ENCODE results near the gene MACROH2A1.

MACROH2A1 gene

DNA sequence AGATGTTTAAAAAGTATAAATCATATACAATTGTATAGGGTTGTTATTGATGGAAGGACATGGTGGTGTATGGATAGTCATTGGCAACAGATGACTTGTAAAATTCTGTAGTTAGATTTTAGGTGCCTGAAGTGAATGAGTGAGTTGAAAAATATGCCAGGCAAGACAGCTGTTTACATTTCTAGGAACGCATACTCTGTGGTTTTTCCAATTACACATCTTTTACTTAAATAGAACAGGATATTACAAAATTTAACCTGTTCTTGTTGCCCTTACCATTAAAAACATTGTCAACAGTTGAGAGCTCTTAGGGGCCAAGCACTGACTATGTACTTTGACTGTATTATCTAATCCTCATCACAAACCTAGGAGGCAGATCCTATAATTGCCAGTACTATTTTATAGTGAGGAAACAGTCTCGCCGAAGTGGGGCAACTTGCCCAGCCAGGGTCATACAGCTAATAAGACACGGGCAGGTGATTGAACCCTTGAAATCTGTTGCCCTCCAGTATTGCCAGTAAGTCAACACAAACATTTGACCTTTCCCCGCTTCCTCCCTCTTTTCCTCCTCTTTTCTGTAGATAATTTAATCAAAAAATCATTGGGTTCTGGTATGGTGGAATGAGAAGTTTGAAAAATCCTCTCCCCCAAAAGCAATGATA lies 88.6 kb downstream of the MACROH2A1 start:
- no peak for DNase-seq

DNA sequence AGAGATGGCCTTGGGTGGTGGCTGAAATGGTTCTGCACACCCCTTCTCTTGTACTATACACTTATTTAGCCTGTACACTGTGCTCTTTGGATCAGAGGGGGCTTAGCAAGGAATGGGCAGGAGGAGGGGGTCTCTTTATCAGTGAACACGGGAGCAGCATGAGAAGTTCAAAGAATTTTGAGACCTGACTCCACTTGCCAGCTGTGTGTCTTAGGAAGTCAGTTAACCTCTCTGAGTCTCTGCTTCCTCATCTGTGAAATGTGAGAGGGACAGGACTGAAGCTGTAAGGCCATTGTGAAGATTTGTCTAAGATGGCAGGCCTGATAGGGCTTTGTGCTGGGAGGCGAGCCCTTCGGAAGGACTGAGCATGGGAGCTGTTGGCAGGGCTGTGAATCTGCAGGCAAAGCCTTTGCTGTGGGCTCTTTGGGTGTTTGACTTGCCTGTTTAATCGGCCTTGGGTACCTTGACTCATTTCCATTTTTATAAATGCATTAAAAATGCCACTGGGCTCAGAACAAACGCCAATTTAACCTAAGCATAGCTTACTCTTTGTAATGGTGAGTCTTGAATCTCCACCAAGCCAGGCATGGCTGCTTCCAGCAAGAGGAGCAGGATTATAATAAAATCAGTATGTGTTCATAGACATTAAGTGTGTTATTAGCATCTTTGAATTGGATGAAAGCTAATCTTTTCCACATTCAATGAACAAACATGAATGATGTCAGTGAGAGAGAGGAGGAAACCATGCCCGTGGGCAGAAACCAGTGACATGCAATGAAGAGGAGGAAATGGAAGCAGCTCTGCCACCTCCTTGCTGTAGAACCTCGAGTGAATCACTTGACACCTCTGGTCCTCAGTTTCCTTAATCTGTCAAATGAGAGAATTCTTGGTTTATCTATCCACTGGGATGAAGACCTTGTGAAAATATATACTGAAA lies 89.4 kb downstream of the MACROH2A1 start:
- DNase-seq: peak; percentile 38

DNA sequence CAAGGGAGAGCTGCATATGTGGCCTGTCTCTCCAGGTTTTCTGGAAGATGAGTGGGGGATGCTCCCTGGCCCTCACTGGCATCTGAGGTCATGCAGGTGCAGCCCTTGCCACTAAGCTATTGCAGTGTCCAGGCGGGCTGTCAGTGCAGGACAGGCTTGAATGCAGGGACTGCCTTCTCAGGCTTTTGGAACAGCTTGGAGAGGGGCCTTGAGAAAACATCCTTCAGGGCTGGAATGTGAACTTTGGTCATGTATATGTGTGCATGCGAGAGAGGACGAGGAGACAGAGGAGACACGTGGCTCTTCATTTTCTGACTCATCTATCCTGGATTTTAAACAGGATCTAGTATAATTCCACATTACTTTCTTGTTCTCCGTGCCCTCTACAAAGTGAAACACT lies 90.3 kb downstream of the MACROH2A1 start:
- peak; percentile 54 for DNase-seq

DNA sequence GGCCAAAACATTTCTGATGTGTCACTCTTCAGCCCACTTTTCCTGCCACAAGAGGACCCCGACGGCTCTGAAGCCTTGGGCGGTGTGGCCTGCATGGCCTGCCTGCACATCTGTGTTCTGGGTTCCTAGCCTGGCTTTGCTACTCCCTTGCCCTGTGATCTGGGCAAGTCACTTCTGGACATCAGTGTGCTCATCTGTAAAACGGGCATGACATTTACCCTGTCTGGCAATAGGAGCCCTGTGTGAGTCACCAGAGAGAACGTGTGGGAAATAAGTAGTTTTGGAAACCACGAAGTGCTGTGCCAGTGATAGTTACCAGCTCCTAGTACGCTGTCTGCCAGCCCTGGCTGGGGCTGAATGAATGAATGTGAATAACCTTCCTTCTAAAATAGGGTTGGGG lies 90.8 kb downstream of the MACROH2A1 start:
- DNase-seq: peak; percentile 61

DNA sequence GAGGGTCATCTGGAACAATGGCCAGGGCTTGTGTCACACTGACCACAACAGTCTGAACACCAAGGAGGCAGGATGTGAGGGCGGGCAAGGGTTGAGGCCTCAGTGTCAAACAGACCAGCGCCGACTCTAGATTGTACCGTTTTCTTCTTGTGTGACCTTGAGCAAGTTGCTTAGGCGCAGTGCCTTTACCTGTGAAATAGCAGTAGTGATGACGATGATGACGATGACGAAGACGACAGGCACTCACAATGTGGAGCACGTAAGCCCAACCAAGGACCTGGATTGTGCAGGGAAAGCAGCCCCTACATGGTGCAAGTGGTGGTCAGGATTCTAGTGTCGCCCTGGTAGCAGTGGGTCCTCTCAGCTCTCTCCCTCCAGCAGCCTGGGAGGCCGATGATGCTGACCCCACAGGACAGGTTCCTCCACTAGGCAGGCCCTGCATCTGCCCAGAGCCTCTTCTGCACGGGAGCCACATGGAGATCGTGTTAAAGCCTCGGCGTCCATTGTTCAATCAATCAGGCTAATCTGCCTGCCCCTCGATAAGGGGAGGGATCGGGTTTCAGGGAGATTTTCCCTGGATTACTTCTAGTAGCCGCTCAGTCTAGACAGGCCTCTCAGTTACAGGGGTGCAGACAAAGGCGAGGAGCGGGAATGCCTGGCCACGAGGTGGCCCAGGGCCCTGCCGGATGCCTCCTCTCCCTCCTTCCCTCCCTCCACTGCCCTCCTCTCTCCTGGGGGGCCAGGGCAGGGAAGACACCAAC lies 91.7 kb downstream of the MACROH2A1 start:
- peak; percentile 52 for DNase-seq

DNA sequence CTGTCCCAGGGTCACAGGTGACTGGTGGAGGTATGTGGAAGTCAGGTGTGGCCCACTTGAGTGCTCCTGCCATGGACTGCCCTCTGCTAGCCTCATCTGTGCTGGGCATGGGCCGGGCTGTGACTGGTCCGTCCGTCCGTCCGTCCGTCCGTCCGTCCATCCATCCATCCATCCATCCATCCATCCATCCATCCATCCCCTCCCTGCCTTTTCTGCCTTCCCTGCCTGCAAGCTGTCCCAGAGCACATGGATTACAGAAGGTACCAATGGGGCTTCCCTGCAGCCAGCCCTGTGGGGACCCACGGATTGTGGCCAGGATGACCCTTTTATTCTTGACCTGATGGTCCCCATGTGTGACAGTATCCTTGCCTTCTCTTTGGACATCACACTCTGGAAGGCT lies 92.5 kb downstream of the MACROH2A1 start:
- DNase-seq: peak; percentile 38

DNA sequence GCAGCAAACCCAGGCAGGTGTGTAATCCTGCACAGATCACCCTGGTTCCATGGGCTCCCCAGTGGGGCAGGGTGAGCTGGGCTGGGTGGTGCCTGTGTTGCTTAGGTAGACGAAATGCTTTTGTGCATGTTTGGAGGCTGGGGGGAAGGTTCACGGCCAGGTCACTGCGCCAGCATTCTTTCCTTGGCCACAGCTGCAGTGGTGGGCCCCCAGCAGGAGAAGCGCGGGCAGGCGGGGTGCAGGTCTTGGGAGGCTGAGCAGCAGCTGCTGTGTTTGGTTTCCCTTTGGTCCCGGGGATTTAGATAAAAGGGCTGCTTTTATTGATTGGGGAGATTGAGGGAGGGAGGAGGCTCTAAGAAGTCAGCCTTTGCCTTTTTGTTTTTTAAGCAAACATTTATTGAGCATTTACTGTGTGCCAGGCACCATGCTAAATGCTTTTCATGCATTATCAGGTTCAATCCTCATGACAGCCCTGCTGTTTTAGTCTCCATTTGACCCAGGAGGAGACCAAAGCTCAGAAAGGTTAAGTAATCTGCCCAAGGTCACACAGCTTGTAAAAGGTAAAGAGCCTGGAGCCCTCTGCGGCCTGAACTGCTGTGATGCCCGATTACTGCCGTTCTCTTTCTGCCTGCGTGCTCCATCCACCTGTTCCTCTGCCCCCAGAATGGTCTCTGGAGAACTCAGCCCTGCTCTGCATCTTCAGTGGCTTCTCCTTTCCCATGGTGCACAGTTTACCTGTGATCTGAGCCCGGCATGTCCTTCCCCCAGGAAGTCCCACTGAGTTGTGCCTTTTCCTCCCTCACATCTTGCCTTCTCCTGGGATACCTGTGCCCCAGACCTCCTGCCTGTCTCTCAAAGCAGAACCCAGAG lies 94.4 kb downstream of the MACROH2A1 start:
- DNase-seq: peak; percentile 36

DNA sequence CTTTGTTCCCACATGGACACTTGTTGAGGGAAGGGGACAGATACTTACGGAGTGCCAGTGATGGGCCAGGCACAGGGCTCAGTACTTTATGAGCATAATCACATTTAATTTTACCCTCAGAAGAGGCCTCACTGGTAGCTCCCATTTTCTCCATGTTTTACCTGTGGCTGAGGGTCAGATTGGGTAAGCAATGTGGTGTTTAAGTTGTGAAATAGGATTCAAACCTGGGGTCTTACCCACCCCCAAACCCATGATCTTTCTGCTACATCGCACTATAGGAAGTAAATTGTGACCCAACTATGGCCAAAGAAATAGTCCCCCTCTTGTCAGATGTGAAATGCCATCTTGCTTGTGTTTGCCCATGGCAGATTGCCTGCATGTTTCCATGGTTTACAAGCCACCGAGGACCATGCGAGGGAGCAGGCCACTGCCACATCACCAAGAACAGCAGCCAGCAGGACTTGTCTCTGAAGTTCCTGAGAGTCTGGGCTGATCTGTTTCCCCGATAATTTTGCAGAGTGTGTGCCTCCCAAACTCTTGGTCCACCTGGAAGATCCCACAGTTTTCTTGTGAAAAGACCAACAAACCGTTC lies 95.4 kb downstream of the MACROH2A1 start:
- DNase-seq: peak; percentile 48

DNA sequence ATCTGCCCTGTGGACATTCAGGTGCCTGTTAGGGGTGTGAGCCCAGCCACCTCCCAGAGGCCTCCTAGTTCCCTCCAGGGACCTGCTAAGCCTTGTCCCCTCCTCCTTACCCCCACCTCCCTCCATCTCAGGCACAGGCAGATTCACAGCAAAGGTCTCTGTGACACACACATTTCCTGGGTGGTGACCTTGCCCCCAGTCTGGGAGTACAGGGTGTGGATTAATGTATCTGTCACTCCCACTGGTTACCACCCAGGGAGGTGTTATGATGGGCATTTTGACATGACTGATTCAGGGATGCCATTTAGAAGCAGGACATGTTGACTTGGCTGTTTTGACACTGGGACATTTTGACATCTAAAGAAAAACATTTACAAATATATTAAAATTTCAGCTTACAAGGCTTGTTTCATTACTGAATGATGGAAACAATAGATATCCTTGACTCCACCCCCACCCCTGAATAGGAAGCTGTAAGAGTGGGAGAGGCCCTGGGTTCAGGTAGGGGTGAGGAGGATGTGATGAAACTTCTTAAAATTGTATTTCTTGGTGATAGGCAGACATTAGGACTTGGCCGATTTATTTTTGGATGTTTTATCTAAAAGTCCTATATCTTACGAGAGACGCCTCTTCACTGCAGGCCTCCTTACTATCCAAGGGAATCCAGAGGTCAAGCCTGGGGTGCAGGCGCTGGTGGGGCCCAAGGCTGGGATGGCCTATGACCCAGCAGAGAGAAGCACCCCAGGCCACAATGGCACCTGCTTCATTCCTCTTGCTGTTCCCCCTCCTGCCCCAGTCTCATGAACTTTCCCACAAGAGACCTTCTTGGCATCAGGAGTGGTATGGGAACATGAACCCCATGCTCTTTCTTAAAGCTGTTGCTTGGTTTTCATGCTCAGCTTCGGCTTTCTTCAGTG lies 101.9 kb downstream of the MACROH2A1 start:
- DNase-seq: no peak

DNA sequence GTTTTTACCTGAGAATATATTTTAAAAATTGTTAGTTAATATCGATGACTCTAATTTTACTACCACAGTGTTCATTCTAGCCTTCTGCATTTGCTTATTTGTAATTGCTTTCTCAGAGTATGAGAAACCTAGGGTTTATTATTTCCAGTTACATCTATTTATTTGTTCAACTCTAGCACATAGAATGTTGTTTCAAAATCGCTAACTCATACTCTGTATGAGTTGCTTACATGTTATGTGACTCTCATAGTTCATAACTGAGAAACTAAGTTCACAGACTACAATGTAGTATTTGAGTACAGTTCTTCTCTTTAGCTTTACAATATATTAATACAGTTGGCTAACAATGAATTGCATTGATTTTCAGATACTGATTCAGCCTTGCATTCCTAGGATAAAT lies 103.2 kb downstream of the MACROH2A1 start:
- DNase-seq: no peak

DNA sequence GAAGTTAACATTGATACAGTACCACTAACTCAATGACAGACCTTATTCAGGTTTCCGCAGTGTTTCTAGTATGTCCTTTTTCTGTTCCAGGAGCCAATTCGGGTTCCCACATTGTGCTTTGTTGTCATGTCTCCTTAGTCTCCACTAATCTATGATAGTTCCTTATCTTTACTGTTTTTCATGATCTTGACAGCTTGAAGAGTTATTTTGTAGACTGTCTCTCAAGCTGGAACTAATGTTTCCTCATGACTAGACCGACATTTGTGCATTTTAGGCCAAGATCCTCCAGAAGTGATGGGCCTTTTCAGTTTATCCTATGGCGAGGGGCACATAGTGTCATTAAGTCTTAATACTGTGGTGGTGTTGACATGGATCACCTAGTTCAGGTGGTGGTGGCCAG lies 104.2 kb downstream of the MACROH2A1 start:
- DNase-seq: no peak

DNA sequence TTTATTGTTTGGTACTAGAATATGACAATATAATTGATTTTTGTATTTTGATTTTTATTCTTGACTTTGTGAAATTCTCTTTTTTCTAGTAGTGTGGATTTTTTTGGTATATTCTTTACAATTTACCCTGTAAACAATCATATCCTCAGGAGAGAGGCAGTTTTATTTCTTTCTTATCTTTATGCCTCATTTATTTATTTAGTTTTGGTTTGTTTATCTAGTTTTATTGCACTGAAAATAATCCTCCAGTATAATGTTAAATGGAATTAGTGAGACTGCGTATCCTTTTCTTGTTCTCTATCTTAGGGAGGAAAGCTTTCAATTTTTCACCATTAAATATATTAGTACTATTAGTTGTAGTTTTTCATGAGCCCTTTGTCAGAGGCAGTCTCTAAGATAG lies 109.4 kb downstream of the MACROH2A1 start:
- no peak for DNase-seq

DNA sequence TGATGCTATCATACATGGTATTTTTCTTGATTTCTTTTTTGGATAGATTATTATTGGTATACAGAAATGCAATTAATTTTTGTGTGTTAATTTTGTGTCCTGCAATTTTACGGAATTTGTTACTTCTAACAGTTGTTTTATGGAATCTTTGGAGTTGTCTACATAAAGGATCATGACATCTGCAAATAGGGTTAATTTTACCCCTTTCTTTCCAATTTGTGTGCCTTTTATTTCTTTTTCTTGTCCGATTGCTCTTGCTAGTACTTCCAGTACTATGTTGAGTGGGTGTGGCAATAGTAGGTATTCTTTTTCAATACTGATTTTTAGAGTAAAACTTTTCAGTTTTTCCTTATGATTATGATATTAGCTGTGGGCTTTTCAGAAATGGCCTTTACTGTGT lies 111.5 kb downstream of the MACROH2A1 start:
- DNase-seq: no peak

Measured in islet precursor cell (in vitro differentiated cells).